Dermis blood vessel endothelial cell (primary cell): Measurements from ENCODE around the gene TUT7. TPM values are rescaled to one million over a fixed set of nuclear protein-coding genes. Genes with fewer than 3 reads are reported as not detected.
"Not testable (repeated sequence)": the region's sequence is repeated elsewhere in the genome, so short reads cannot be mapped to it uniquely, and the experiment has no call there.

Experiments
- DNase-seq: peaks from one replicate; pipeline ENCODE4 v3.0.0; 2010
- total RNA-seq: library from RNA; depleted of rRNA; stranded (reverse); fragments of >200 nt; gene quantifications from 2 replicates; pipeline ENCODE4 v1.2.3, GENCODE V29; 2014

The TUT7 gene
- total RNA-seq, 1 donor from 2014 or later: 27.2 TPM

DNA sequence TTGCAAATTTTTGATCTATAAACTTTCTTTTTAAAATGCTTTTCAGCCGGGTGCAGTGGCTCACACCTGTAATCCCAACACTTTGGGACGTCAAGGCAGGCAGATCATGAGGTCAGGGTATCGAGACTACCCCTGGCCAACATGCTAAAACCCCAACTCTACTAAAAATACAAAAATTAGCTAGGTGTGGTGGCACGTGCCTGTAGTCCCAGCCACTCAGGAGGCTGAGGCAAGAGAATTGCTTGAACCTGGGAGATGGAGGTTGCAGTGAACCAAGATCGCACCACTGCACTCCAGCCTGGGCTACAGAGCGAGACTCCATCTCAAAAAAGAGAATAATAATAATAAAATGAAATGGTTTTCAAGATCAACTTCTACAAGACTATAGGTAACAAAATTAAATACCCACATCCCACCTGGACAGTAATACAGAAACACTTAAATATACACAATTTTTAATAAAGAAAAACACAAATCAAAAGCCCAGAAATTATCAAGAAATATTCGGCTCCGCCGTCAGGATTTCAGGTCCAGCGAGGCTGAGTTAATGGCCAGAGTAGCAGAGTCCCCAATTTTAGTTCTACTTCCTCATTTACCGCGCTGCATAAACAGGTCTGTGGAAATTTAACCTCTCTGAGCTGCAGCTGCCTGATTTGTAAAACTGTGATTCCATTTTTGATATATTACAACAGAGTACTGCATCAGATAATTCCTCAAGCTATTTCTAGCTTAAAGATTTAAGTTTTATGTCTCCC, 4.0 kb downstream of the TUT7 start:
- DNase-seq: no peak

DNA sequence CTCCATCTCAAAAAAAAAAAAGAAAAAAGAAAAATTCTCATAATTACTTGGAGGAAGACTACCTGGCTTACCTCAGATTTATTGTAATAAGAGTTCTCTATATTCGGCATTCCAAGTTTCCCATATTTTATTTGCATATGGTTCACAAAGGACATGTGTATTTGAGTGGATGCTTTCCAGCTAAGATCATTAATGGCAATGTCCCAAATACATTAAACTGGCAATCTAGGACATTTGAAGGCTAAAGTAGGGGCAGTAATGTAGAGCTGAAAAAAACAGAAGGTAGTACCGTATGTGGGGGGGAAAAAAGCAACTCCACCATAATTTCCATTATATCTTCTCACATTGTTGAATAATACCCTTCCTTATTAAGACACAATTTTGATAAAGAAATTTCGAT, 4.9 kb downstream of the TUT7 start:
- DNase-seq: peak; percentile 9

DNA sequence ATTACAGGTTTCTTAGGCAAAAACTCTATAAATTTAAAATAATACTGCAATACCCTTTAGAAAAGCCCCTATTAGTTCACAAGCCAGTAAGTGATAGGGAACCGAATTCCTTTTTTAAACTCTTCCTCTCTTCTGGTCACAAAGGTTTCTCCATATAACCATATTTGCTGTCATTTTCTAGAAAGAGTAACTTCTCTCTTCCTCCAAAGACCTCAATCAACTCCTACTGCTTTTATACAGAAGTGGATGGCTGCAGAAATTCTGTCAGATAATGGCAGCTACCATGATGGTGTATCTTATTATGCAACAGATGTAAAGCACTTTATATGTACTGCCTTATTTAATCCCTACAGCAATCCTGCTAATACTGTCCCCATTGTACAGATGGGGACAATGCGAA, 6.2 kb downstream of the TUT7 start:
- no peak for DNase-seq

DNA sequence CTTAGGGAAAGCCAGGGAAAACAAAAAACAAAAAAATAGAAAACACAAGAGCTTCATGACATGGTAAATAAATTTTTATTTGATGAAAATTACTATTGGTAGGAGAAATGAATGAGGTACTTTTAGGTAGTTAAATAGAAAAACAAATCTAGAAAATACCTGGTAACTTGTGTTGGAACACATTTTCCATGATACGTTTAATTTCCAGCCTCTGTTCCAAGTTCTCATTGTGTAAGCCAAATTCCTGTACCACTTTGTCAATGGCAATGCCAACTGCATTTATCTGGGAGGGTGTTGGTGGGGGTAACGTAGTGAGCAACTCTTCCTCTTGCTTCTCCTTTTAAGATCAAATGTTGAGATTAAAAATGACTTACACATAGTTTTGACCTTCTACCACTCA, 9.4 kb downstream of the TUT7 start:
- no peak for DNase-seq

DNA sequence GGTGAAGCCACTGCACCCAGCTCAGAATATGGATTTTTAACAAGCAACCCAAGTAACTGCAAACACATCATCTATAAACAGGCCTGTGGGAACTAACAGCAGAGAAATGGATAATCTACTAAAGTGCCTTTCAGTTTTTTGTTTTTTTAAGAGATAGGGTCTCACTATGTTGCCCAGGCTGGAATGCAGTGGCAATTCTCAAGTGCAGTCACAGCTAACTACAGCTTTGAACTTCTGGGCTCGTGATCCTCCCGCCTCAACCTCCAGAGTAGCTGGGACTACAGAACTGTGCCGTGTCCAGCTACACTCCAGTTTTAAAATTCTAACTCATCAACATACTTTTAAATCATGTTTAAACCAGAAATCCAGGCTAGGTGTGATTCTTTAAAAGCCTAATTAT, 11.9 kb downstream of the TUT7 start:
- DNase-seq: no peak

DNA sequence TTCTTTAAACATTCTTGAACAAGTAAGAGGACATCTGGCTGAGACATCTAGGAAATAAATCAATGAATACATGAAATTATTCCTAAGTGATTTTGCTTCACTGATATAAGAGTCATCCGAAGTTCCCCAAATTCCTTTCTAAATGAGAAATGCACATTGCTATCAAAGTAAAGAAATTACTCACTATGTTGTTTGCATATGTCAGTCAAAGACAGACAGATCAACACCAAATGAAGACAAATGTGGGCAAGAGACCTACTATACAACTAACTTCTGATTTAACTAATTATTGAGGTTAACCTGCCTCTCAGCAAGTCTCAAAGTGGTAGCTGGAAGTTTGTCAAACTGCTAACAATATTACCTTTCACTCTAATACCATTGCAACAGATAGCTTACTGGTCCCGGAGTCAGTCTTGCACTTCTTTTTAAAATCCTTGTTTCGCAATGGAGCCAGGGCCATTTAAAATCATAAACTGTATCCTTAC, 13.2 kb downstream of the TUT7 start:
- peak; percentile 51 for DNase-seq

DNA sequence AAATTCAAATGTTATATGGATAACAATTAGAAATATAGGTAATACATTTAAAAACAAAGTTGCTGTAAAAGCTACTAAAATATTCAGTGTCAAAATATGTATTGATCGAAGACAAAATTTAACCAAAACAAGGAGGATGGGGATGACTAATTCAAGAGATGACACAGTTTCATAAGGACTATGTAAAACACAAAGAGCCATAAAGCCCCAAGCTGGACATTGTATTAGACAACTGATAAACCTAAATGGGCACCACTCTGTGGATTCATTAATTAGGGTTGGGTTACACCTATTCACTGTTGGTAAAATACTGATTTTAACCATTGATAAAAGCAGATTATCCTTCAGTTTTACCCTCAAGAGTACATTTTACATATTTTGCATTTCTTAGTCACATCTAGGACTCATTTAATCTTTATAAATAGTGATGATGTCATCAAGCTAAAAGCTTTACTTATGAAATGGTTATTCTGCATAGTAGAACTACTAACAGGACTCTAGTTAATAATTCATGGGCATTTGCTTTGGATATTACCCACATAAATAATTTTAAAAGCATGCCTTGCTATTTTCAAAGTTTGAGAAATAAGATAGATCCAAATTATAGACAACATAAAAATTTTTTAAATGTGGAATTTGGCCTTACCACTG, 13.7 kb downstream of the TUT7 start:
- DNase-seq: no peak

DNA sequence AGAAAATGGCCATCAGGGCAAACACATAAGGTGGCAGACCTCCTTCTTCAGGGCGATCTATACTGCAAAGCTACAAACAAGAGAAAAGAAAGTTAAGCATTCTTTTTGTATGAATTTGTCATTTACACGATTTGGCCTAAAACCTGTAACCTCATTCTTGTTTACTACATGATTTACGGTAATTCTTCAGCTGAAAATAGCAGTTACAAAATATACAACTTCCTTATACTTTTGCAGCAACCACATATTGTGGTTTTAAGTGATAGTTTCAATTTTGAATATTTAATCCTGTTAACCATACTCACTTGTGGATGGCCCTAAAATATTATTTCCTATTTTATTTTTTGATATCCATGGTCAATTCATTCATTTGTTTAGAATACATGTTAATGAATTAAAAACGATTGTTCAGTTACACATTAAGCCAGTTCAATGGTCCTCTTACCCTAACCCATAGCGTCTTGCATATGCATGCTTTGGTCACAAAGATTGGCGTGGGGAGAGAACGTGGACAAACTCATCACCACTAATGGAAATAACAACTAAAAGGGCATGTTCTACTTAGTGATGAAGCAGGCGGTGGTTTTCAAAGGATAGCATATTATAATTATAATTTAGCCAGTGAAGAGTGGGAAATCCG, 16.6 kb downstream of the TUT7 start:
- no peak for DNase-seq

DNA sequence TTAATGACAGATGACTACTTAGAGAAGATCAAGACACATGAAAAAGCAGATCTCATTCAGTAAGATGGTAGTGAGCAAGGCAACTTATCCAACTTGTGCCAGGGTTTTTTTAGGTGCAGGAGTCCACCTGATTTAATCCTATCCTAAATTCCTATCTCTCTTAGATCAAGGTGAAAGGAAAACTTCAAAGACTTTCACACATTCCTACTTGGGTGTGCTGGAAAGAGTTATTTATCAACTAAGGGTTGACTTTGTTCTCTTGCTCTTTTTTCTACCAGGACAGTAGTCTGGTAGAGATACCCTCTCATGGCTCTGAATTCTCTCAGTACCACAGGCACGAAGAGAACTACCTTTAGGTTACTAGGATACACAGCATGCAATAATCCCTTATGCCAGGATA, 18.2 kb downstream of the TUT7 start:
- no peak for DNase-seq

DNA sequence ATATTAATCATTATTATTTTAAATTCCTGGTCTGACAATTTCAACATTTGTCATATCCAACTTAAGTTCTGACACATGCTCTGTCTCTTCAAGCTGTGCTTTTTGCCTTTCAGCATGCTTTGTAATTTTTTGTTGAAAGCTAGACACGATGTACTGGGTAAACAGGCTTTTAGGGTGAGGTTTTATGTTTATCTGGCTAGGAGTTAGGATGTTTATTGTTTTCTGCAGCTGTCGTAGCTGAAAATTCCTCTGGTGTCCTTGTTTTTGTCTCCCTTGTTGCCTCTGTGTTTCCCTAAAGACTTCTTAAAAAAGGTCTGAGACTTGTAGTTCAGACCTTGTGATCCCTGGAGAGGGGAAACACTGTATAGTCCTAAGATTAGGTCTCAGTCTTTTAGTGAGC, 20.6 kb downstream of the TUT7 start:
- DNase-seq: no peak

DNA sequence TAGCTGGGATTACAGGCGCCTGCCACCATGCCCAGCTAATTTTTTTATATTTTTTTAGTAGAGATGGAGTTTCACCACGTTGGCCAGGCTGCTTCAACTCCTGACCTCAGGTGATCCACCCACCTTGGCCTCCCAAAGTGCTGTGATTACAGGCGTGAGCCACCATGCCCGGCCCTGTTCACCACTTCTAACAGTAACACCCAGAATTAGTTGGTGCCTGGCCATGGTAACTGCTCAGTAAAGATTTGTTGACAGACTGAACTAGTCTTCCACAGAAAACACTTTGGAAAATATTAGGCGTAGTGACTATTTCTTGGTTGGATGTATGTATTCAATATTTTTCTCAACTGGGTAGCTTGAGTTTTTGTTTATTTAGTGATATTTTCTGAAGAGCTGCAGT, 24.0 kb downstream of the TUT7 start:
- DNase-seq: no peak

DNA sequence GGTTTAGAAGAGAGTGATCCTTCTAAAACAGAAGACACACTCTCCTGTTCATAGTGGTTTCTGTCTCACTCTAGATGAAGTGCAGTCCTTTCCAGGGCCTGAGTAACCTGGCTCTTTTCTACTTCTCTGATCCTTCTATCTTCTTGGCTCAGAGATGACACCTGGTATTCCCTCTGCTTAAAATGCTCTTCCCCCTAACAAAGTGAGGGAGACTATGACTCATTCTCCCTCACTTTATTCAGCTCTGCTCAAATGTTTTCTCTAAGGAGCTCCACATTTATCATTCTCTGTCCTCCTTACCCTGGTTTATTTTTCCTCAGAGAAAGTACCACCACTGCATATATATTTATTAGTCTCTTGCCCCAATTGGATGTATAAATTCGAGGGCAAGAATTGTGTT, 24.6 kb downstream of the TUT7 start:
- no peak for DNase-seq

DNA sequence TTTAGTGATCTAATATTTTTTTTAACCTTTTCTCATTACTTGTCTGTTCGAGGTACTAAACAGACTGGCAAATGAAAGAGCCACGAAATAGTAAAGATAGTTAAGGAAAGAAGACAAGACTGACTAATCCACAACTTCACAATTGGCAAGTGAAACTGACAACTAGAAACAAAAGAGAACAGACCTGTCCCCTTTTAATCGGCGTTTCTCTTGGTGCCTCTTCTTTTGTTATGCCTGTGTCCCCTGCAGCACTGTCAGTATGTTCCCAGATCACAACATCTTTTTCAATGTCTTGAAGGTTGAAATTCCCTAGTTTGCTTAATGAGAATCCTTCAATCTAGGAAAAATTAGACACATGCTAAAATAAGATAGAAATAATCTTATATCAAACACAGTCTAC, 26.1 kb downstream of the TUT7 start:
- DNase-seq: no peak

DNA sequence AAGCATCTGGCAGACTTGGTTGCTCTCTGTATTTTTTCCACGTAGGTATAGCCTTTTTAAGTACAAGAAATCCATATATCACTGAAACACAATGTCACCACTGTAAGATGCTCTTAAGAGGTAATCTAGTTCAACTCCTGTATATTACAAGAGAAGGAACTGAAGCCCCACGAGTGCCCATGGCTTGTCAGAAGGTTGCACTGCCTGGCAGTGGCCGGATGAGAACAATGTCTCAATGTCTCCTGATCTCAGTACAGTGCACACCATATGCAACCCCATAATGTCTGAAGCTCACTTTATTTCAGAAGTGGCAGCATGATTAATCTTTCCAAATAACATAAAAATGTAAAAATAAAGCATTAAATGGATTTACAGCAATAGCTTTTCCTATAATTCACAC, 27.7 kb downstream of the TUT7 start:
- DNase-seq: no peak

DNA sequence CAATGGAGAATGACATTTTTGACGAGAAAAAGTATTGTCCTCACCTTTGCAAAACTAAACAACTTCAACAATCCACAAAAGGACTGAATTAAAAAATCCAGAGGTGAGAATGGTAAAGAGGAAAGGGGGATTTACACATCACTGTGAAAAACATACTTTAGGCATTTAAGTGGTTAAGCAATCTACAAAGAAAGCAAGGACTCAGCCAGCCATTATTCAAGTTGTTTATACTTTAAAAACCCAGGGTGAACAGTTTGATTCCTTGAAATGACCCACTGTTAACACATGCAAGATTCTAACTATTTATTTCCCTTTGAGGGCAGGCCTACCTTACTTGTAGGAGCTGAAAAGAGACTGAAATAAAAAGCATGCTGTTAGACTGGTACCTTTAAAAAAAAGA, 29.3 kb downstream of the TUT7 start:
- no peak for DNase-seq

DNA sequence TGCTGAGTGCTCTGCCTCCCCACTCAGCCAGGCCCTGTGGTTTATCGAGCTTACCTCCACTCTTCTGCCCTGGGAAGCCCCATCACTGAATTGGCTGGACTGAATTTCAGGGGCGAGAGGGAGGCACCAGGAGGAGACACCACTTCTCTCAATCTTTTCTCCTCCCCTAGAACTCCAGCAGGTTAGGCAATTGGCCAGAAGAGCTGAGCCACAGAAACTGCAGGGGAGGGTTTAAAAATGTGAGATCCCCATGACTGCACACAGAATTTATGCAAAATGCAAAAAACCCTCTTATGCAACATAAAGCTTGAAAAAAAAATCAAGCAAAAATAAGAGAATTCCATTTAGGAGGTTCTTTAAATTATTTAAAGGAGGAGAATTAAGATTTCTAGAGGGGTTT, 29.9 kb downstream of the TUT7 start:
- no peak for DNase-seq

DNA sequence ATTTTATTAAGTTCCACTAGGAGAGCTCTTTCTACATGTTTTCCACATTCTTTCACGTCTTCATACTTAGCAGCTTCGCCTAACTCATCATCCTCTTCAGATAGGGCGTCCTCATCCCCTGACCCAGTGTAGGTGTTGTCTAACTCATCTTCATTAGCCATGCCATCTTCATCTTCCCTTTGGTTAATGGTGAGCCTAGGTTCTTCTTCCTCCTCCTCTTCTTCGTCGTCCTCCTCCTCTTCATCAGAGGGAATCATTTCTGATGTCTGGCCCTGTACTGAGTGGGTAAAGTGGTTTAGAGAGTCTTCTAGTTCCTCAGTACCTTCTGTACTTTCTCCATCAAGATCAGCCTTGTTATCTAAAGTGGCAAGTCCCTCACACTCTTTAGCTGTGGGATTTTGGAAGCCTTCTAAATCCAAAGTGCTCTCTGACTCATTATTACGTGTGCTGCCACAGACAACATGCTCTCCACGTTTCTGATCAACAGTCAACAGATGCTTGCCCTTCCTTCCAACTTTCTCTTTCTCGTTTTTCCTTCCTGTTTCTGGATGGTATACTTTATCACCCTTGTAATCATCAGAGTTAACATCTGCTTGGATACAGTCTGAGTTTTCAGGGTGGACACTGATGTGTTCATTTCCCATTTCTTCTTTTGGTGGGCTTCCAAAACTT, 31.1 kb downstream of the TUT7 start:
- DNase-seq: peak; percentile 47

DNA sequence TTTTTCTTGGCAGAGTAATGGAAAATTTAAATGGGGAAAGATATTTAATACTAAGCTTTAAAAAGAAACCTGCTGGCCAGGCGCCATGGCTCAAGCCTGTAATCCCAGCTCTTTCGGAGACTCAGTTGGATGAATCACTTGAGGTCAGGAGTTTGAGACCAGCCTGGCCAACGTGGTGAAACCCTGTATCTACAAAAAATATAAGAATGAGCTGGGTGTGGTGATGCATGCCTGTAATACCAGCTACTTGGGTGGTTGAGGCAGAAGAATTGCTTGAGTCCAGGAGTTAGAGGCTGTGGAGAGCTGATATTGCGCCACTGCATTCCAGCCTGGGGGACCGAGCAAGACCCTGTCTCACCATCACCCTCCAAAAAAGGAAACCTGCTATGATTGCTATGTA, 32.8 kb downstream of the TUT7 start:
- DNase-seq: no peak

DNA sequence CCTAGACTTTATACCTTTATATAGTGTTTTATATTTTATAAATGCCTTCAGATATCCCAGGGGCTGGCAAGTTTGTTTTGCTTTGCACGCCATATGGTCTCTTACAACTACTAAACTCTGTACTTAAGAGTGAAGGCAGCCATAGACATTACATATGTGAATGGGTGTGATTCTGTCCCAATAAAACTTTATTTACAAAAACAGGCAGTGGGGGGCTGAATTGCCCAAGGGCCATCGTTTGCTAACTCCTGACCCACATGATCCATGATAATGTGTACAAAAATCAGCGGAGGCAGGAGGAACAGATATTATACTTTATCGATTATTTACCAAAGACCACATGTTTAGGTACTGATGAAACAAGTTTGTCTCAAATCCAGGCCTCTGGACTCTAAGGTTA, 36.0 kb downstream of the TUT7 start:
- DNase-seq: no peak

DNA sequence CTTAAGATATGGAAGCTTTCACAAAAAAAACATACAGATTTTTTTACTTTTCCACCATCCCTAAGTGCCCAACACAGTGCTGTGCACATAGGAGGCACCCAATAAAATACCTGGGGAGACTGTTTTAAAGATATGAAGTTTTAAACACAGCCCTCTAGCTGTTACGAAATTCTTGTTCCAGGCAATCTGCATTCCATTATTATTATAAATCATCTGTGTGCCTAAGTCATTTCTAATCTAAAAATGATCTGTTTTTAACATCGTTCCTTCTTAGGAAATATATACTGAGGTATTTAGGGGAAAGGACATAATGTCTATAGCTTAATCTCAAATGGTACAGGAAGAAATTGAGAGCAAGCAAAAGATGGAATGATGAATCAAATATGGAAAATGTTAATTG, 39.1 kb downstream of the TUT7 start:
- DNase-seq: no peak

DNA sequence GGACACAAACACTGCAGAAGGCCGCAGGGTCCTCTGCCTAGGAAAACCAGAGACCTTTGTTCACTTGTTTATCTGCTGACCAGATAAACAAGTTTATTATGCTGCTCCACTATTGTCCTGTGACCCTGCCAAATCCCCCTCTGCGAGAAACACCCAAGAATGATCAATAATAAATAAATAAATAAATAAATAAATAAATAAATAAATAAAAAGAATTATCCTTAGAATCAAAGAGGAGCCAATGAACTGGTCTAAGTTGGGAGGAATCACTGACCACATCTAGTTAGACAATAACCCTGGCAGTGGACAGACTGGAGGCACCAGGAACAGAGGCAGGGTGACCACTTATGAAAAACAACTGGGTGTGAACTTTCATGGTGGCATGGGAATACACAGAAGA, 41.3 kb downstream of the TUT7 start:
- DNase-seq: not testable (repeated sequence)

DNA sequence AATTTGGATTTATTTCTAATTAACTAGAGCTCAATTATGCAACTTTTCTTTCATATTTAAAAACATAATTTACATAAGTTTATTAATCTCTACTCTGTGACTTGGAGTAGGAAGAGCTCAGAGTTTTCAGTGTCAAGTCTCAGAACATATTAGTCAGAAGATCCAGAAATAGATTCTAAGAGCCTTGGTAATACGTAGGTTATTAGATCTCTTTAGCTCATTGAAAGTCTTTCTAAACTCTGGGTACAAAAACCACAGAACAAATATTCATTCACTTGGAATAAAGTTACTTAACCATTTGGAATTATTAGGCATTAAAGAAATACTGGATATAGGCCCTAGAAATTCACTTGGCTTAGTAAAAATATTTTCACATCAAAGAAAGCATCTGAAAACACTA, 45.5 kb downstream of the TUT7 start:
- DNase-seq: no peak

DNA sequence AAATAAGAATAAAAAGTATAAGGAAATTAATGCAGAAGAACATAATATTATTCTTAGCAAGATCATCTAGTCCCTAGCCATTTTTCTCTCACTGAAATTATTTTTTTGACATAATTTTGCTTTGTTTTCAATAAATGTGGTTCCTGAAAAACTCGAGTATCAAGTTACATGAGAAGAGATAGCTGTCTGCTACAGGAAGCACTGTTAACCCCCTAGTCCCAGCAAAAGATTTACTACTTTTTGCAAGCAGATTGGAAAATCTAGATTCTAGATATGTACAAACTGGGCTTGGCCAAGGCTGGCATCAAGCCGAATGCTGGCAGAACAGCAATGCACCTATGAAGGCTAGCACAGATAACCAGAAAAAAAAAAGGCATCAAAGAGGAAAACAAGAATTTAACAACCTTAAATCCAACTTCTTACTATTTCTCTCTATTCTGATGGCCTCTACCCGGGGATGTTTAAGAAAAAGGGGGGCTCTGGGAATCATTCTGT, 49.9 kb downstream of the TUT7 start:
- no peak for DNase-seq
